ENCODE measurements around the gene VIT.

Gene VIT

GRCh38 chr2:36705326-36706020 lies 9.0 kb downstream of the VIT start:
- no peak for TF ChIP-seq CTCF (IDR thresholded peaks at IDR 0.05; ENCODE audit: control extremely low read depth, extremely low read depth, low read depth, missing control alignments)
- CTCF ChIA-PET: interaction anchor here (2.1 kb wide), 1 partner anchor 41 kb away, joined by 5 read pairs; no protein-coding TSS in a partner anchor
- no peak for DNase-seq (ENCODE audit: extremely low spot score)
- POLR2A ChIA-PET: no interaction called here

GRCh38 chr2:36706021-36706876 lies 9.7 kb downstream of the VIT start:
- TF ChIP-seq CTCF (IDR thresholded peaks at IDR 0.05; ENCODE audit: control extremely low read depth, extremely low read depth, low read depth, missing control alignments): no peak

GRCh38 chr2:36707050-36707449 lies 10.5 kb downstream of the VIT start:
- ChIA-PET POLR2A (no interaction called here), CTCF (no interaction called here)
- no peak for TF ChIP-seq CTCF (IDR thresholded peaks at IDR 0.05; ENCODE audit: control extremely low read depth, extremely low read depth, low read depth, missing control alignments)
- DNase-seq (ENCODE audit: extremely low spot score): no peak

More at GRCh38 chr2:36706021-36706876, 9.7 kb downstream of the VIT start:
- no peak for DNase-seq (ENCODE audit: extremely low spot score)
- CTCF ChIA-PET: interaction anchor here (2.1 kb wide), 1 partner anchor 42 kb away, joined by 5 read pairs; no protein-coding TSS in a partner anchor
- POLR2A ChIA-PET: no interaction called here

- TF ChIP-seq CTCF (IDR thresholded peaks at IDR 0.05; ENCODE audit: control extremely low read depth, extremely low read depth, low read depth, missing control alignments): no peak
- POLR2A ChIA-PET: no interaction called here
- DNase-seq (ENCODE audit: extremely low spot score): no peak
- CTCF ChIA-PET: interaction anchor here (0.8 kb wide), 1 partner anchor 44 kb away, joined by 5 read pairs; no protein-coding TSS in a partner anchor
These were observed 11.7 kb downstream of the VIT start for GRCh38 chr2:36708041-36708741.

- no peak for DNase-seq (ENCODE audit: extremely low spot score)
- TF ChIP-seq CTCF (IDR thresholded peaks at IDR 0.05; ENCODE audit: control extremely low read depth, extremely low read depth, low read depth, missing control alignments): no peak
- ChIA-PET POLR2A (no interaction called here), CTCF (no interaction called here)
These were observed 14.5 kb downstream of the VIT start for GRCh38 chr2:36710858-36711515.

All from GM10248 (cell line).